ENCODE data around the gene GRM1. TPM values are rescaled to one million over a fixed set of nuclear protein-coding genes. Genes with fewer than 3 reads are reported as not detected.

The GRM1 gene
- total RNA-seq, 2 donors from 2014 or later: 0.06 to 0.52 TPM

- intact Hi-C loops (cut with DNase I): no loop called here
- ATAC-seq: no peak
- DNase-seq: no peak
Observed at GRCh38 chr6:146246028-146246427, 217.2 kb downstream of the GRM1 start.

GRCh38 chr6:146253691-146254090, 224.8 kb downstream of the GRM1 start:
- no peak for DNase-seq
- intact Hi-C loops (cut with DNase I): no loop called here
- no peak for ATAC-seq

GRCh38 chr6:146258206-146258605, 229.3 kb downstream of the GRM1 start:
- ATAC-seq: no peak
- intact Hi-C loops (cut with DNase I): no loop called here

GRCh38 chr6:146260886-146261285, 232.0 kb downstream of the GRM1 start:
- DNase-seq (no peak), ATAC-seq (no peak)

More at GRCh38 chr6:146258206-146258605, 229.3 kb downstream of the GRM1 start:
- DNase-seq: no peak

GRCh38 chr6:146265056-146265455, 236.2 kb downstream of the GRM1 start:
- no peak for ATAC-seq

More at GRCh38 chr6:146260886-146261285, 232.0 kb downstream of the GRM1 start:
- intact Hi-C loops (cut with DNase I): no loop called here

GRCh38 chr6:146267447-146267846, 238.6 kb downstream of the GRM1 start:
- no peak for DNase-seq
- intact Hi-C loops (cut with DNase I): no loop called here
- no peak for ATAC-seq

More at GRCh38 chr6:146265056-146265455, 236.2 kb downstream of the GRM1 start:
- intact Hi-C loops (cut with DNase I): no loop called here
- DNase-seq: no peak

GRCh38 chr6:146267946-146268345, 239.1 kb downstream of the GRM1 start:
- DNase-seq (no peak), ATAC-seq (no peak)
- intact Hi-C loops (cut with DNase I): no loop called here

GRCh38 chr6:146269482-146269881, 240.6 kb downstream of the GRM1 start:
- ATAC-seq: no peak
- intact Hi-C loops (cut with DNase I): no loop called here
- no peak for DNase-seq

- ATAC-seq (peak; percentile 66 to 81), DNase-seq (peak; percentile 60)
- intact Hi-C loops (cut with DNase I): loop anchor here in 1 of 2 donors (10.0 kb wide), 1 partner anchor 754 kb away; no protein-coding TSS in a partner anchor
Observed at GRCh38 chr6:146271163-146271562, 242.3 kb downstream of the GRM1 start.

- ATAC-seq (no peak), DNase-seq (no peak)
- intact Hi-C loops (cut with DNase I): loop anchor here in 1 of 2 donors (10.0 kb wide), 1 partner anchor 751 kb away; no protein-coding TSS in a partner anchor
Observed at GRCh38 chr6:146273490-146273889, 244.6 kb downstream of the GRM1 start.

GRCh38 chr6:146277142-146277541, 248.3 kb downstream of the GRM1 start:
- DNase-seq (no peak), ATAC-seq (no peak)
- intact Hi-C loops (cut with DNase I): loop anchor here in 1 of 2 donors (10.0 kb wide), 1 partner anchor 748 kb away; no protein-coding TSS in a partner anchor

GRCh38 chr6:146281651-146282362, 252.9 kb downstream of the GRM1 start:
- ATAC-seq (no peak), DNase-seq (no peak)
- intact Hi-C loops (cut with DNase I): no loop called here

GRCh38 chr6:146282837-146283236, 254.0 kb downstream of the GRM1 start:
- ATAC-seq: no peak
- intact Hi-C loops (cut with DNase I): no loop called here
- DNase-seq: no peak

GRCh38 chr6:146284311-146284710, 255.4 kb downstream of the GRM1 start:
- no peak for DNase-seq
- no peak for ATAC-seq
- intact Hi-C loops (cut with DNase I): no loop called here

GRCh38 chr6:146286961-146287360, 258.1 kb downstream of the GRM1 start:
- intact Hi-C loops (cut with DNase I): no loop called here
- ATAC-seq: no peak

GRCh38 chr6:146287691-146288369, 259.0 kb downstream of the GRM1 start:
- DNase-seq (no peak), ATAC-seq (no peak)
- intact Hi-C loops (cut with DNase I): no loop called here

More at GRCh38 chr6:146286961-146287360, 258.1 kb downstream of the GRM1 start:
- DNase-seq: no peak

GRCh38 chr6:146289816-146290588, 261.1 kb downstream of the GRM1 start:
- DNase-seq (no peak), ATAC-seq (peak in 1 of 2 donors; percentile 67)
- intact Hi-C loops (cut with DNase I): no loop called here

GRCh38 chr6:146290589-146290901, 261.7 kb downstream of the GRM1 start:
- no peak for ATAC-seq
- intact Hi-C loops (cut with DNase I): no loop called here
- DNase-seq: no peak

GRCh38 chr6:146292506-146292905, 263.6 kb downstream of the GRM1 start:
- intact Hi-C loops (cut with DNase I): no loop called here
- no peak for ATAC-seq

GRCh38 chr6:146295695-146296094, 266.8 kb downstream of the GRM1 start:
- intact Hi-C loops (cut with DNase I): no loop called here
- no peak for DNase-seq
- no peak for ATAC-seq

More at GRCh38 chr6:146292506-146292905, 263.6 kb downstream of the GRM1 start:
- DNase-seq: no peak
